AG09319 (cell line): ENCODE data around the gene EMX1.

Experiments used
- DNase-seq: peaks from one replicate; pipeline ENCODE4 v3.0.0-alpha.2; 2010; ENCODE audit warnings: low read depth; ENCODE audit errors: extremely low read depth
- TF ChIP-seq, protein P1 (sequence below): IDR thresholded peaks from 2 replicates; pipeline ENCODE4 v1.5.1; 2011; ENCODE audit warnings: low read depth, mild to moderate bottlenecking, inconsistent platforms, low read length, moderate library complexity

The EMX1 gene

DNA sequence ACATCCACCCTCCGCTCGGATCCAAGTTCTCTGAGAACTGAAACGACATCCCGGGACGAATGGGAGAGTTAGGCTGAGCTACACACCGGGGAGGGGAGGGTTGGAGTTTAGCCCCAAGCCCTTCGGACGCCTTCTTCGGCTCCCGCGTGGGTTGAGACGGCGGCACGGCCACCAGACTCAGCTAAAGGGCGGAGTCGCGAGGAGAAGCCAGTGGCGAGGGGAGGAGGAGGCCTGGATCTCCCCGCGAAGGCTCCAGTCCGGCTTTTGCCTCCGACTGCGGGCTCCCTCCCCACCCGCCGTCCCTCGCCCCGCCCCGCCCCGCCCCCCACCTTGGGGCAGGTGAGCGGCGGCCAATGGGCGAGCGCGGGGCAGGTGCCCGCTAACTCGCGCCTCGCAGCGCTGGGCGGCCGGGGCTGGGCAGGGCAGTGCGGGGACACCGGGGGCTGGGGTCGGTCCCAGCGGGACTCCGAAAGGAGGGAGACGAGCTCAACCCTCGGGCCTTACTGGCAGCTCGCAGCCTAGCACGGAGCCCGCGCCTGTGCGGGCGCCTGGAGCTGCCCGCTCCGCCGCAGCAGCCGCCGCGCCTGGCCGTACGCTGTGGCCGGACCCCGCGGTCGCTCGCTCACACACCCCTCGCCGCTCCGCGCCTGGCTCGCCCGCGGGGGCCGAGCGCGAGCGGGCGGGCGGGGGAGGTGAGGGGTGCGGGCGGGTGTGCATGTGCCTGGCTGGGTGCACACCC is at the start of gene EMX1:
TSS of gene EMX1 (plus strand) at position 382 of the 739 bp plus-strand sequence. CDS start at position 716, 334 bp downstream.
- TF ChIP-seq, protein P1, sequence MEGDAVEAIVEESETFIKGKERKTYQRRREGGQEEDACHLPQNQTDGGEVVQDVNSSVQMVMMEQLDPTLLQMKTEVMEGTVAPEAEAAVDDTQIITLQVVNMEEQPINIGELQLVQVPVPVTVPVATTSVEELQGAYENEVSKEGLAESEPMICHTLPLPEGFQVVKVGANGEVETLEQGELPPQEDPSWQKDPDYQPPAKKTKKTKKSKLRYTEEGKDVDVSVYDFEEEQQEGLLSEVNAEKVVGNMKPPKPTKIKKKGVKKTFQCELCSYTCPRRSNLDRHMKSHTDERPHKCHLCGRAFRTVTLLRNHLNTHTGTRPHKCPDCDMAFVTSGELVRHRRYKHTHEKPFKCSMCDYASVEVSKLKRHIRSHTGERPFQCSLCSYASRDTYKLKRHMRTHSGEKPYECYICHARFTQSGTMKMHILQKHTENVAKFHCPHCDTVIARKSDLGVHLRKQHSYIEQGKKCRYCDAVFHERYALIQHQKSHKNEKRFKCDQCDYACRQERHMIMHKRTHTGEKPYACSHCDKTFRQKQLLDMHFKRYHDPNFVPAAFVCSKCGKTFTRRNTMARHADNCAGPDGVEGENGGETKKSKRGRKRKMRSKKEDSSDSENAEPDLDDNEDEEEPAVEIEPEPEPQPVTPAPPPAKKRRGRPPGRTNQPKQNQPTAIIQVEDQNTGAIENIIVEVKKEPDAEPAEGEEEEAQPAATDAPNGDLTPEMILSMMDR: no peak
- no peak for DNase-seq

DNA sequence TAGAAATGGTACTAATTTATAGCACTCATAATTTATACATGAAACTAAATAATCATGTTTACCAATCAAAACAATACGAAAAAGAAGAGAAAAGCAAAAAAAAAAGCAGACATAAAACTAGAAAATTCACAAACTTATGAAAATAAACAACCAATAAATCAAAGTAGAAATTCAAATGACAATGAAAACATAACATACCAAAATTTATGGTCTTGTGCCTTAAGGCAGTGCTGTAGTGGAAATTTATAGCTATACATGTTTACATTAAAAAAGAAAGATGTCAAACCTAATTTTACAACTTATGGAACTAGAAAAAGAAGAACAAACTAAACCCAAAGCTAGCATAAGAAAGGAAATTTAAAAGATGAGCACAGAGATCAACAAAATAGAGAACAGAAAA is 46.3 kb upstream of the EMX1 start:
- TF ChIP-seq, protein P1: no peak
- no peak for DNase-seq

- no peak for DNase-seq
- TF ChIP-seq, protein P1: no peak
These were observed 45.4 kb upstream of the EMX1 start for GRCh38 chr2:72871880-72872279.

- DNase-seq: no peak
- TF ChIP-seq, protein P1: no peak
These were observed 33.9 kb upstream of the EMX1 start for GRCh38 chr2:72883356-72883962.

- TF ChIP-seq, protein P1: no peak
- no peak for DNase-seq
These were observed 30.8 kb upstream of the EMX1 start for GRCh38 chr2:72886505-72887031.

DNA sequence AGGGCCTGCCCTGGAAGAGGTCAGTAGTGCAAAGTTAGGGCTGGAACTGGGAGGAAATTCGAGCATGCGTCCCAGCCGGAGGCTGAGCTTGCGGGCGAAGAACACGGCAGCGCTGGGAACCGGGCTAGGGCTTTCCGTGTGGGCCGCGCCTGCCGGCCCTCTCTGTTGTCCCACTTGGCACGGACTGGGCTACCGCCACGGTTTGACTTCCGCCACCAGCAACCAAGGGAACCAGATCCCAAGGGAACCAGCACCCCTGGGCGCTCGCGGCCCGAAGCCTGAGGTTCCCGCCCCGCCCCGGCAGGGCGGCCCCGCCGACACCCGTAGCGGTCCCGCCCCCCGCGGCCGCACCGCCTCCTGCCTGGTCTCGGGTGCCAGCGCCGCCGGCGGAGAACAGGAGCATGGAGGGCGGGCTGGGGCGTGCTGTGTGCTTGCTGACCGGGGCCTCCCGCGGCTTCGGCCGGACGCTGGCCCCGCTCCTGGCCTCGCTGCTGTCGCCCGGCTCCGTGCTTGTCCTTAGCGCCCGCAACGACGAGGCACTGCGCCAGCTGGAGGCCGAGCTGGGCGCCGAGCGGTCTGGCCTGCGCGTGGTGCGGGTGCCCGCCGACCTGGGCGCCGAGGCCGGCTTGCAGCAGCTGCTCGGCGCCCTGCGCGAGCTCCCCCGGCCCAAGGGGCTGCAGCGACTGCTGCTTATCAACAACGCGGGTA is 30.1 kb upstream of the EMX1 start, which contains the start of gene SPR:
TSS of gene SPR (plus strand) at position 377 of the 708 bp plus-strand sequence. CDS start at position 402, 25 bp downstream.
- no peak for DNase-seq
- TF ChIP-seq, protein P1: no peak
